Activated CD8-positive, alpha-beta memory T cell treated with anti-CD3 and anti-CD28 coated beads, Interleukin-2, amount 50 U/mL, for 24 hours (primary cell): ENCODE results near the gene FOXE1.

Source experiments
- DNase-seq: peaks from one replicate; pipeline ENCODE4 v3.0.0-alpha.2; 2020; ENCODE audit errors: extremely low read depth

FOXE1 gene

DNA sequence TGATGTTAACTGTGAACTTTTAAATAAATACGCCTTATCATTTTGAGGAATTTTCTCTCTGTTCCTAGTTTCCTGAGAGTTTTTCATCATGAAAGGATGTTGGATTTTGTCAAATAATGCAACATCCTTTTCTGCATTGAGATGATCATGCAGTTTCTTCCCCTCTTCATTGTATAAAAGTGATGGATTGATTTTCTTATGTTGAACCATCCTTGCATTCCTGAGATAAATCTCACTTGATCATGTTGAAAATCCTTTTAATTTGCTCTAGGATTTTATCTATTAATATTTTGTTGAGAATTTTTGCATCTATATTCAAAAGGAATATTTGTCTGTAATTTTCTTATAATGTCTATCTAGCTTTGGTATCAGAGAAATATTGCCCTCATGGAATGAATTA lies 13.3 kb downstream of the FOXE1 start:
- no peak for DNase-seq

DNA sequence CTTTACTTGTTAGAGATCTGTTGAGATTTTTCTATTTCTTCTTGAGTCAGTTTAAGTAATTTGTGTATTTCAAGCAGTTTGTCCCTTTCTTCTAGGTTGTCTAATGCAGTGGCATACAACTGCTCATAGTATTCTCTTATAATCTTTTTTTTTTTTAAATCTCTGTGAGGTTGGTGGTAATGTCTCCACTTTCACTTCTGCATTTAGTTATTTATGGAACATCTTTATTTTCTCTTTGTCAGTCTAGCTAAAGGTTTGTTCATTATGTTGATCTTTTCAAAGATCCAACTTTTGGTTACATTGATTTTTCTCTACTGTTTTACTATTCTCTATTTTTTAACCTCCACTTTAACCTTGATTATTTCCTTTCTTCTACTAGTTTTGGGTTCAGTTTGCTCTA lies 13.8 kb downstream of the FOXE1 start:
- no peak for DNase-seq

DNA sequence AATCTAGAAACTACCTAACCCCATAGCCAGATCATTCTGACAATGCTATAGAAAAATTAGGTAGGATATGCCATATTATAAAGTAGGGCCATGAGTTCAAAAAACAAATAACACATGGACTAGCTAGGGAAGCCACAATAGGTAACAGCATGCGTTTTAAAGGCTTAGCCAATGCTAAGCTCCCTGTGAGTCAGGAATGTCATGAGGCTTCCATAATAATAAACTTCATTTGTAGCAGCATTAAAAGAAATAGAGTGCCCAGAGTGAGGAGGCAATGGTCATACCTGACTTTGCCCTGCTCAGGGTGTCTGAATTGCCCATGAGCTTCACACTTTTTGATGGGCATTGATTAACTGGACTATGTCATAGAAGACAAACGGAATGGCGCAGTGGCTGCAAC lies 15.8 kb downstream of the FOXE1 start:
- DNase-seq, result no peak

DNA sequence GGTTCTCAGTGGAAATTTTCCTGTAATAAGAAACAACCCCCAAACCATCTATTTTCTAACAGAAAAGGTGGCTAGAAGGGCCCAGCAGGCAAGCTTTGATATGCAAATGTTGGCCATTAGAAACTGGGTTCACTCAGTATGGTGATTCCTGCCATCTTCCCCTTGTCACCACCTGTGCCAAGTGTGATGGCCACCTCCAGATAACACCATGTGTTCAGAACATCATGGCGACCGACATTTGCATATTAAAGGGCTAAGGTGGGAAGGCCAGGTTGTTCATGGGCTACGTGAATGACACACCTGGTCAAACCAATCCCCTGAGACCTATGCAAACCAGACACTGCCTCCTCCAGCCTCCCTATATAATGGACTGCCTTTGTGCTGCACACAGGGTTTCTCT lies 20.4 kb downstream of the FOXE1 start:
- DNase-seq, result no peak

DNA sequence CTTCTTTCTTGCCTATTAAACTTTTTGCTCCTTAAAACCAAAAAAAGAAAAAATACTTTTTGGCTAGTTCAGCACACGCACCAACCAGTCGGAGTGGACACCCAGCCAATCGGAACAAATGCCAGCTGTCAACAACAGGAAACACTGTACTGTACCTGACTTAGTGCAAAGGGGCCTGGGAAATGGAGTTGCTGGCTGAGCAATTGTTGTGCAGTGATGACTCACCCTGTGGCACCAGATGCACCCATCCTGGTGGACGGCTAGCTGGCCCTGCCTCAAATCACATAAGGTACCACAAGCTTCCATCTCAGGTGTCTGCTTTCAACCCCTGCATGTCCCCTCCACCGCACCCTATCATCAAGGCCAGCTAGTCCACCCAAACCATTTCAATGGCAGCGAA lies 20.9 kb downstream of the FOXE1 start:
- no peak for DNase-seq

DNA sequence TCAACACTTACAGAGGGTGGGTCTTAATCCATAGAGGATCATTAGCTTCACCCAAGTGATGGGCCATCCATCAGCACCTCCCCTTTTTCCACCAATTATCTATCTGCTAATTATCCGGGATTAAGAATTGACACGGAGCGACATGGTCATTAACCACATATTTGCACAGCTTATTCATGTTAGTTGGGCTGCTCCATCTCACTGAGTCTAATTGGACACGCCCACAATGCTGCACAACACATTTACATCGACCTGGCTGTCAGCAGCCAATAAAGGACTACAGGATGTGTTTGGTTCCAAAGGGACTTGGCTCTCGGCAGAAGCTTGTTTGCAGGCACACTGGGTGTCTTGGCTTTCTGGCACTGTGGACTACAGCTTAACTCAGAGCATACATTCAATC lies 21.6 kb downstream of the FOXE1 start:
- DNase-seq, result no peak

DNA sequence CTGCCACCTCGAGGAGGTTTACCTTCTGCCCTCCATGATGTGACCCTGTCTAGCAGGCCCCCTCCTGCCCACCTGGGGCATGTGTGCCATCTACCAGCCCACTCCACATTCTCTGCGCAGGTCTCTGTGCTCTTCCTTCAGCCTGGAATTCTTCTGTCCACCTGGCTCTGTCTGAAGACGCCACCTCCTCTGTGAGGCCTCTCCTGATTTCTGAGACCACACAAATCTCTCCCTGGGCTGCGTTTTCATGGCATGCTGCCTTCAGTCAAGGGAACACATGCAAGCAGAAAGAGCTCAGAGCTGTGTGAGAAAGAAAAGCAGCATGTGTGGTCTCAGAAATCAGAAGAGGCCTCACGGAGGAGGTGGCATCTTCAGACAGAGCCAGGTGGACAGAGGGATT lies 22.1 kb downstream of the FOXE1 start:
- DNase-seq, result no peak

DNA sequence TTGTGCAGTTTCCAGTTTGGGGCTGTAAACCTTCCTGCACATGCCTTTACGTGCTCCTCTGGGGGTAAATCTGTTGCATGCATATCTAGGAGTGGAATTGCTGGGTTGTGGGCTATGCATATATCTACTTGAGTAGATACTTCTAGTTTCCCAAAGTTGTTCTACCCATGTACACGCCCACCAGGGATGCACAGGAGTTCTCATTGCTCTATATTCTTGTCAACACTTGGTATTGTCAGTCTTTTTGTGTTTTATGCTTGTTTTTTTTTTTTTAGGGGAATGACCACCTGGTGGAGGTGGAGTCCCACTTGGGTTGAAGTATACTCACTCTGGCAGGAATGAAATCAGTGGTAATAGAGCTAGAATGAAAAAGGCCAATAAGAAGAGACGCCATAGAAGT lies 23.0 kb downstream of the FOXE1 start:
- no peak for DNase-seq

DNA sequence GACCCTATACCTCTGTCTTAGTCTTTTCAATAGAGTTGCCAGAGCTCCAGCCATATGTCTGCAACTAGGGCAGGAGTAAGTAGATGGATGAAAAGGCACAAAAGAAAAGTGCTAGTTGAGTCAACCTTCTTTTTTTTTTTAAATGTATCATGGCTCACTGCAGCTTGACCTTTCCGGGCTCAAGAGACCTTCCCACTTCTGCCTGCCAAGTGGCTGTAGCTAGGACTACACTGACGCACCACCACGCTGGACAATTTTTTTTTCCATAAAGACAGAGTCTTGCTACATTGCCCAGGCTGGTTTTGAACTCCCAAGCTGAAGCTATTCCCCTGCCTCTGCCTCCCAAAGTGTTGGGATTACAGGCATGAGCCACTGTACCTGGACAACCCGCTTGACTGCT lies 27.3 kb downstream of the FOXE1 start:
- DNase-seq, result no peak

DNA sequence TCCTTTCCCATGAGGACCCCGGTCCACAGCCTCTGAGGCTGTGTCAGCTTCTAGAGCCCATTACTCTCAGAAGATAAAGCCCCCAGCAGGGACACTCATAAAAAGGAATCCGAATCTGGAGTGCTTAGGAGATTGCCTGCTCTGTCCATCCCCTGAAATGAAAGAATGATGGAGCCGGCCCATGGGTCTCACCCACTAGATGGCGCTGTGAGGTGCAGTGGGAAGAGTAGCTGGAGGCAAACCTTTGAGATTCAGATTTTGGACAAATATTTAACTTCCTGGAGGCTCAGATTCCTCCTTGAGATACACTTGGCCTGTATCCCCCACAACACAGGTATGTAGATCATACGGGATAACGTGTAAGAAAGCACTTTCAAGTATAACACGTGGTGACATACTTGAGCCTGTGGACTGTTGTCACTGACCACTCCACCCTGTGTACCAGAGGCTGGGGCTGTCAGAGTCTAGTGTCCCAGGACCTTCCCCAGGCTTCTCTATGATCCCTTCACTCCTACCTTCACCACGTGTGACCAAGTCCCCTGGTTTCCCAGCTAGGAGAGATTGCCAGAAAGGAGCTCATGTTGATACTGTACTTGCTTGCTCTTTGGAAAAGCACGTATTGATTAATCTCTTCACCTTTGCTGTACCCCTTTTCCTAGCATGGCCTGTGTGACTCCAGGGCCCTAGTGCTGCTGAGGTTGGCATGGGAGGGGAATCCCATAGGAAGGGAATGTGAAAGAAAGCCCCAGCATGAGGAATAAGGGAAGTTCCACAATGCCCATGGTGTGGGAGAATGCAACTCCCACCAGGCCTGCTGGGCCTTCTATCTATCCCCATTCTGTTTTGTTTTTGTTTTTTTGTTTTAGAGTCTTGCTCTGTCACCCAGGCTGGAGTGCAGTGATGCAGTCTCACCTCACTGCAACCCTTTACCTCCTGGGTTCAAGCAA lies 37.2 kb downstream of the FOXE1 start:
- no peak for DNase-seq

DNA sequence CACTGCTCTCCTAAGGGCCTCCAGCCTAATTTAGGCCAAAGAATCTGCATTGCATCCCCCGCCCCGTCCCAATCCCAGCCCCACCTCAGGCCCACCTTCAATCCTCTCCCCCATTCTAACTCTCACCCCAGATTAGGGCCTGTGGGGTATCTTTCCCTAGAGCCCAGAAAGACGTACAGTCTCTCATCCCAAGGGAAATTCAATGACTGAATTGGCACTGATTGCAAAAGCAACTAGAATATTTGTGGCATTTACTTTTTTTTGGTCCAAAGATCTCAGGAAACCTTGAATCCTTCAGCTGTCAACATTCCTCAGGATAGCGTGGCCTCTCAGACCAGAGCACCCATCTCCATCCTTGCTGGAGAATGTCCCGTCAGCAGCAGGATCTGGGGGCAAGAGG lies 38.7 kb downstream of the FOXE1 start:
- no peak for DNase-seq

DNA sequence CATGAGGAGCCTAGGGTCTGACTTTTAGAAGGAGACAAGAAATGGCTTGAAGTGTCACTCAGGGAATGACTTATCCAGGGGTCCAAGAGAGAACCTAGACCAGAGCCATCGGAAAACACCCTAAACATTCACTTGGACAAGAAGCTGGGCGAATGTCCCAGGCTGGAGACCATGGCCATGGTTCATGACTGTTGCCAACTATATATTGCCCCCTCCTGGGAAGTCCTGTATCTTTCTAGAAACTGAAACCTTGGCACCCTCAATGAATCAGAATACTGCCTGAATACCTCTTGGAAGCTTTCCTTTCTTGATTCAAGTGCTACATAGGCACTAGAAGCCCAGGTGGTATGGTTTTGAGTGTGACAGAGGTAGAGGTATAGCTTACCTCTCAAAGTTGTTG lies 39.4 kb downstream of the FOXE1 start:
- no peak for DNase-seq

DNA sequence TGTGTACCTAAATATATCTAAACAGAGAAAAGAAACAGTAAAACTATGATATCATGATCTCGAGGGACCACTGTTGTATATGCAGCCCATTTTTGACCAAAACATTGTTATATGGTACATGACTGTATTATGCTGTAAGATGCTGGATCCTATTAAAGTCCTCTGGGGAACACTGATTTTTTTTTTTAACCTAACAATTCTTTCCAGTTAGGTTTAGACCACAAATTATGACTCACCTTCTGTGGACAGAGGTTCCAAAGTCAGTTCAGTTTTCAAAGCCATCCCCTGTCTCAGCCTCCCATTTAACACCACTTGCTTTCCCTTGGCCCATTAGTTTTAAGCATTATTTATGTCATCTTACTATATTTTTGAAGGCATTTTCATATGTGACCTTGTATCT lies 42.2 kb downstream of the FOXE1 start:
- DNase-seq, result no peak

DNA sequence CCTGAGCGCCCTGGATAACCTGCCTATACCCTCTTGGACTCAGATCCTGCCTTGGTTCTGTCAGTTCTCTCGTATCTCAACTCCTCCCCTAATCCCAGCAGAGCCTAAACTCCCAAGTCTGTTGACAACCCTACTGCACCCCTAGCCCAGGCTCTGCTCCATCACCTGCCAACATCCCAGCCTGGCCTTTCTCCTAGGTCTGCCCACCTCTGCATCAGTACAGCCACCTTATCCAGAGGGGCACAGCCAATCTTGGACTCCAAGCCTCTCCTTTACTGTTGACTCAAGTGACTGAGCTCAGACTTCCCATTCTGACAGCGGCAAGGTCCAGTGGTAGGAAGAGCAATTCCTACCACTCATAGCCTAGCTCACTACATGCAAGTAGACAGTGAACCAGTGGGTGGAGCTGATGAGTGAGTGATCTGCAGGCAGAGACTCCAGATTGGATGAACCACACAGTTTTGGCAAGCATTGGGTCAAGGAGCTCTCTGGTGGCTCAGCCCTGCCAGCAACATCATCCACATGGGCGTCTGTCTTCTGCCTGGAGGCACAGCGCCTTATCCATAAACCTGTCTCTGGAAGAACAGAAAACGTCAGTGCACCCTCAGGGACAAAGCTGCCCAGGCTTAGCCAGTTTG lies 42.8 kb downstream of the FOXE1 start:
- DNase-seq, result no peak

DNA sequence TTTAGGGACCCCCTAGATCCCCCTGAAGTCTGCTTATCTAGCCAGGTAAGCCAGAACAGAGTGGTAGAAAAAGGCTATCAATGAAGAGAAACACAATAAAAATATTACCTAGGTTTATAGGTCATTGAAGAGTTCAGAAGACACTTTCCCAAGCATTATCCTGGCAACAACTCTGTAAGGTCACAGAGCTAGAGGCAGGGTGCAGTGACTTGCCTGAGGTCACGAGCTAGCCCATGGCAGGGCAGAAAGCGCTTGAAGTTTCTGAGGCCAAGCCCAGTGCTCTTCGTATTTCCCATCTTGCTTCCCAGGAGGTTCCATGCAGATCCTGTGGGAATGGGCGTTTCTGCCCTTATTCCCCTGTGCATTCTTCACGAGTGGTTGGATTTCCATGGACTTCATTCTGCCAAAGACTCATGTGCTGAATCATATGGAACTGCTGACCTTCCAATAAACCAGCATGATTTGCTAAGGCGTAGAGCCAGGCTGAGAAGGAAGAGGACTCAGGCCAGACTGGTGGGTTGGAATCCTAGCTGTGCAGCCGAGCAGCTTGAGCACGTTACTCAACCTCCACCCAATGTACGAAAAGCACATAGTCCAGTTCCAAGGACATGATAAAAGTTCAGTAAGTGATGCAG lies 47.2 kb downstream of the FOXE1 start:
- DNase-seq, result no peak

DNA sequence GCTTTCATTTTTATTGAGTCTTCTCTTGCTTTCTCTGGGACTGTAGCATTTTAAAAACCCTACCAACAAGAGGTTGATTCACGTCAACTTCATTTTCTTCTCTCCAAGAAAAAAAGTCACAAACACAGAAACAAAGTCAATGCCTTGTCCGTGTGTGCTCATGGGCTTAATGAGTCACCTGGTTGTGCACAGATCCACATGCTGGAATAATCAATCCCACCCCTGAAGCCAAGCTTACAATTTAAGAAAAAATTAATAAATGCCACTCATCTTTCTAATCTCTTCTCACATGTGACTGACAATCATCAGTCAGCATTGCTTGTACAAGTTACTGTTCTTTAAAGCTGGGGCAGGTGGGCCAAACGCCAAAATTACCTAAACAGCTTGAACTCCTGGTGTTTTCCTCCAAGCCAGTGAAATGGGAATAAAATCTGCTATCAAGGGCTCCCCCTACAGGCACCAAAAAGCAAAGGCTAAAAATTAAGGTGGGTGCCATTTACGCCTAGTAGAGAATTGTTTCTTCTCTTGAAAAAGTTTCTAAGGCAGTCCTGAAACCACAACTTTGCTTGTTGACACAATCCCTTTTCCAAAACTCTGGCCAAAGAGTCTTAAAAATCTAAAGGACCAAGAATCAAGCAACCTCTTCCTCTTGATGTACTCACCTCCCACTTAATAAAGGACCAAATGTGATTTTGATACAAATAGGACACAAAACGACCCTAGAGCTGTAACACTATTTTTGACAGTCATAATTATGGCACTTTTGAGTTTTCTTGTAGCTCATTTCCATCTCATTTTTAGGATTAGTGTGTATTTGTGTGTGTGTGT lies 47.9 kb downstream of the FOXE1 start:
- no peak for DNase-seq

DNA sequence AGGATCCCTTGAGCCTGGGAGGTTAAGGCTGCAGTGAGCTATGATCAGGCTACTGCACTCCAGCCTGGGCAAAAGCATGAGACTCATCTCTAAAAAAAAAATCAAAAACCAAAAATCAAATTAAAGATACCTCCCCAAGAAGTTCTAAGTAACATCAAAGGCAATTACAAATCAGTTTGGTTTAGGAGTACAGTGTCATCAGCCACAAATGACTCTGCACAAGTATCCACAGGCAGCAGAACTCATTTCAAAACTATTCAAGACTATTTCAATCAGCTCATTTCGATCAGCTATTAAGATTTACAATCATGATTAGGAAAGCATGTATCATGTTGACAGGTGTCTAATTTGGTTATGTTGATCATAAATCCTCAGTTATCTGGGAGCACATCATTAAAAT lies 50.2 kb downstream of the FOXE1 start:
- DNase-seq, result no peak

DNA sequence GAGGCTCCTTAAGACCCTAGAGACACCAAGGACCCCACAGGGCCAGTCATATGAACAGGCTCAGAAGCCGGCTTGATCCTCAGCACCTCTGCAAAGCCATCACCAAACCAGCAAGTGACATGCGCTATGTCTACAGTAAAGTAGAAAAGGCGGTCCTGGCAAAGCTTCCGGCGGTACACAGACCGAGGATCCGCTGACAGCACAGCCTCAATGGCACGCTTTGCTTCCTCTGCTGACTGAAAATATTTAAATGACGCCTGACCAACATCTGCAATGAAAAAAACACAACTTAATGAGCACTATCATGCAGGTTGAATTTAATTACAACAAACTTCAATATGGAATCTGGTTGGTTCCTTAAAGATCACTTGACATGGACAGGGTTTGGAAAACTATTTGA lies 51.7 kb downstream of the FOXE1 start:
- DNase-seq, result no peak

DNA sequence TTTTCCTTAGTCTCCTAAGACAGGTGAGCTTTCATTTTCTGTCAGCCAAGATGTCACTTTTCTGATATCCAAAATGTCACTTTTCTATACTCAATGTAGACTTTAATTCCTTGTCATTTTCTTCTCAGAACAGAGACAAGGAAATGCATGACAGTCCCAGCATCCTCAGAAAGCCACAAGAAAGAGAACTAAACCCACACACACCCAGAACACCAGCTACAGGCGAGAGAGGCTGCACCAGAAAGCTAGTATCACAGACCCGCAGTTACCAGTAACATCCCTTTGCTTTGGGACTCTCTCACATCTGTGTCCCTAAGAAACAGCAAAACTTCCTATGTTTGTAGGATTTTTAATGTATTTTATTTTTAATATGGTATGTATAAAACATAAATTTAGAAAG lies 52.2 kb downstream of the FOXE1 start:
- no peak for DNase-seq
